ENCODE results near the gene MIA. TPM values are rescaled to one million over a fixed set of nuclear protein-coding genes. Genes with fewer than 3 reads are reported as not detected.
"Not testable (repeated sequence)": the region's sequence is repeated elsewhere in the genome, so short reads cannot be mapped to it uniquely, and the experiment has no call there.

The MIA gene
- total RNA-seq, 4 donors from 2014 or later, result 1.4 to 9.2 (median 3.1) TPM; not detected in 1

- no peak for ATAC-seq
- H3K27me3 ChIP-seq, result no peaks in the 10 kb centered on the region
- peaks cover 0 to 26% of the 10 kb centered on the region in 2 donors for H3K36me3 ChIP-seq
- TF ChIP-seq POLR2AphosphoS5 (IDR thresholded peaks at IDR 0.05) (peak; percentile 28), CTCF (IDR thresholded peaks at IDR 0.05) (no peak)
- no peaks in the 10 kb centered on the region for H3K9me3 ChIP-seq
- WGBS, 2 donors (ENCODE audit: low coverage in 1 of 2), result 80 to 98% methylated on average over 2 to 9 of the region's 39 CpGs
- peaks cover 0 to 88% (median 54%) of the 10 kb centered on the region in 3 donors for H3K4me1 ChIP-seq
- peak overlapping the region in 1 of 2 donors; percentile 52 for H3K4me3 ChIP-seq
- H3K27ac ChIP-seq, result peak overlapping the region; percentile 5 to 88 (median 82)
These were observed 34.2 kb downstream of the MIA start for GRCh38 chr19:40809358-40810086.

GRCh38 chr19:40810160-40810559, 34.8 kb downstream of the MIA start:
- no peak for ATAC-seq
- Histone ChIP-seq H3K27me3 (no peaks in the 10 kb centered on the region), H3K4me3 (peak overlapping the region; percentile 32 to 52), H3K4me1 (peaks cover 0 to 81% (median 47%) of the 10 kb centered on the region in 3 donors), H3K36me3 (peaks cover 0 to 26% of the 10 kb centered on the region in 2 donors), H3K9me3 (no peaks in the 10 kb centered on the region), H3K27ac (peak overlapping the region; percentile 5 to 88 (median 82))
- TF ChIP-seq POLR2AphosphoS5 (IDR thresholded peaks at IDR 0.05) (no peak), POLR2A (IDR thresholded peaks at IDR 0.05) (no peak), CTCF (IDR thresholded peaks at IDR 0.05) (no peak), EP300 (IDR thresholded peaks at IDR 0.05) (no peak)
- WGBS, 2 donors (ENCODE audit: low coverage in 1 of 2), result 47% methylated on average over 2 of the region's 14 CpGs; no CpG with 5 or more reads in 1 of the 2 donors

- H3K9me3 ChIP-seq, H3K27me3 ChIP-seq: not testable (repeated sequence)
- H3K4me1 ChIP-seq, result peaks cover 0 to 75% (median 41%) of the 10 kb centered on the region in 3 donors
- TF ChIP-seq CTCF (IDR thresholded peaks at IDR 0.05), result peak in 2 of 4 experiments; percentile 22 to 33
- peak; percentile 49 for TF ChIP-seq POLR2AphosphoS5 (IDR thresholded peaks at IDR 0.05)
- H3K27ac ChIP-seq, result peak overlapping the region; percentile 5 to 88 (median 82)
- WGBS, 2 donors (ENCODE audit: low coverage in 1 of 2), result 0 to 1% methylated on average over 8 to 12 of the region's 65 CpGs
- peak; percentile 92 for ATAC-seq
- H3K4me3 ChIP-seq, result peak overlapping the region; percentile 32 to 52
- H3K36me3 ChIP-seq, result peaks cover 0 to 26% of the 10 kb centered on the region in 2 donors
These were observed 35.5 kb downstream of the MIA start for GRCh38 chr19:40810649-40811408.

- 0 to 25% methylated on average over 1 to 9 of the region's 35 CpGs for WGBS, 2 donors (ENCODE audit: low coverage in 1 of 2)
- Histone ChIP-seq H3K4me3 (peak overlapping the region in 1 of 2 donors; percentile 52), H3K27me3 (no peaks in the 10 kb centered on the region), H3K4me1 (peaks cover 0 to 66% (median 32%) of the 10 kb centered on the region in 3 donors), H3K9me3 (no peaks in the 10 kb centered on the region), H3K36me3 (peaks cover 0 to 26% of the 10 kb centered on the region in 2 donors), H3K27ac (peak overlapping the region in 3 of 4 donors; percentile 81 to 88 (median 82))
- ATAC-seq, result no peak
- no peak for TF ChIP-seq CTCF (IDR thresholded peaks at IDR 0.05)
- TF ChIP-seq EP300 (IDR thresholded peaks at IDR 0.05), result no peak
- no peak for TF ChIP-seq POLR2AphosphoS5 (IDR thresholded peaks at IDR 0.05)
- no peak for TF ChIP-seq POLR2A (IDR thresholded peaks at IDR 0.05)
These were observed 36.4 kb downstream of the MIA start for GRCh38 chr19:40811478-40812341.

- H3K27ac ChIP-seq, result peak overlapping the region in 1 of 4 donors; percentile 56
These were observed 37.2 kb downstream of the MIA start for GRCh38 chr19:40812571-40812970.

More at GRCh38 chr19:40812571-40812970, 37.2 kb downstream of the MIA start:
- not testable (repeated sequence) for H3K27me3 ChIP-seq, ATAC-seq, H3K4me3 ChIP-seq, H3K9me3 ChIP-seq
- 63 to 89% methylated on average over 3 to 7 of the region's 7 CpGs for WGBS, 2 donors (ENCODE audit: low coverage in 1 of 2)
- Histone ChIP-seq H3K4me1 (peaks cover 0 to 57% (median 24%) of the 10 kb centered on the region in 3 donors), H3K36me3 (peaks cover 0 to 22% of the 10 kb centered on the region in 2 donors)

Data from gastroesophageal sphincter (tissue), 4 donors.